Stimulated activated CD4-positive, alpha-beta T cell treated with anti-CD3 and anti-CD28 coated beads, Interleukin-12 subunit alpha, Interleukin-12 subunit beta, amount 100 ng/mL, for 4 hours (primary cell): Measurements from ENCODE around the gene AMZ1.
"Not testable (repeated sequence)": the region's sequence is repeated elsewhere in the genome, so short reads cannot be mapped to it uniquely, and the experiment has no call there.

ENCODE experiments used
- DNase-seq: peaks from one replicate; pipeline ENCODE4 v3.0.0-alpha.2; 2020

AMZ1 gene

DNA sequence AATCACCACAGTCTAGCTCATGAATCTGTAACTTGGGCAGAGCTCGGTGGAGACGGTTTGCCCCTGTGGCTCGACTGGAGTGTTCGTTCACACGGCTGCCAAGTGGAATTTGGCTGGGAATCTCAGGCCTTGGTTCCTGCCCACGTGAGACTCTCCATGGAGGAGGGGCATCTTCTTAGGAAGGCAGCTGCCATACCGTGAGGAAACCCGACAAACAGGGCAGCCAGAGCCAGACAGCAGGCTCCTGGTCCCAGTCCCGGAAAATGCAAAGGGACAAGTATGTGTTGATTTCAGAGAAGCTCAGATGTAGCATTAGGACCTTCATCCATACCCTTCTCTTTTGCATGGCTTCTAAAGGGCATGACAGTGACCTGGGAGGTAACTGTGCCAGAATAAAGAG lies 26.6 kb downstream of the AMZ1 start:
- DNase-seq, result no peak

DNA sequence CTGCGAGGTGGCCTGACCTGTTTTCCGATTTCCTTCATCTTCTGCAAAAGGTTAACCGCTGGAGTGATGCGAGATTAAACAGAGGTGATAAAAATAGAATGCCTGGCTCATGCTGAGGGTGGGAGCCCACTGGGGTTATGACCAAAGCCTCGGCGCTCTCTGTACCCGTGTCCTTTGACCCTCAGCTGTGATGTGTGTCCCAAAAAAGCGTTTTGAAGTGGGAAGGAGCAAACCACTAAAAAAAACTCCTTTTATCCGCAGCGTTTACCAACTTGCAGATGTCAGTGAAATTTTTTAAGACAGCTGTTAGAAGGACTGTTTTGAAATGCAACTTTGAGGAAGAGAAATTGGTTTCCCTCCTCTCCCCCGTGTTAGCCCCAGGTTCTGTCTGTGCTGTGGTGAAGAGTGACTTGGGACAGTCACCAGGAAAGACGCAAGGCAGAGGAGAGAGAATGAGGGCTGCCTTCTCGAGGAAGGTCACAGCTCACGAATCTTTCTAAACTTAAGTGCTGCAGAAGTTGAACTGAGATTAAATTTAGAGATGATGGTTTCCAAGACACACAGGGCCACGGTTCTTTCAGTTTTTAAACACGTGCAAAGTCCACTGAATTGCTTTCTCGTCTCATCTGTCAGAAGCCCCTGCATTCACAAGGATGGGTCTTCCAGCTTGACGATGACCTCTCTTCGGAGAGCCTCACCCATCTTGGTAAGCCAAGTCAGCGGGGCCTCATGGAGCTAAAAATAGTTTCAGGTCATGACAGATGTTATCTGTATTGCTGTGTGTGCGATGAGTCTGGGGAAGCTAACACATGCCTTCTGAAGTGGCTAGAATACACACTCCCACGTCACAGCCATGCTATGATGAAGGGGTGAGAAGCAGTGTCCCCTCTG lies 27.6 kb downstream of the AMZ1 start:
- DNase-seq, result no peak

DNA sequence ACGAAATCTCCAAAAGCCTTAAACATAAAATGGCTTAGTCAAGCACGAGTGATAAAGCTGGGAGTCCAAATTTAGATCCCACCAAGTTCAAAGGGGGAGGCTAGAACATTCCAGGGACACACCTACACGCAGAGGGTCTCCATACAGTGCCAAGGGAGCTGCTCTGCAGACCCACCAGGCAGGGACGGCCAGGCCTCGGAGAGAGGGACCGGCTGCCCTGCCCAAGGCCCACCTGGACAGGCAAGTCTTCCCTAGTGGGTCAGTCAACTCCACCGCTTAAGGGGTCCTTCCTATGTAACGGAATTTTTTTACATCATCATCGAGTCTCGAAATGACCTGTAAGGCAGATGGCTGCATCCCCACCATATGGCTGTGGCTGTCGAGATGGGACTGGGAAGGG lies 28.5 kb downstream of the AMZ1 start:
- DNase-seq, result no peak

DNA sequence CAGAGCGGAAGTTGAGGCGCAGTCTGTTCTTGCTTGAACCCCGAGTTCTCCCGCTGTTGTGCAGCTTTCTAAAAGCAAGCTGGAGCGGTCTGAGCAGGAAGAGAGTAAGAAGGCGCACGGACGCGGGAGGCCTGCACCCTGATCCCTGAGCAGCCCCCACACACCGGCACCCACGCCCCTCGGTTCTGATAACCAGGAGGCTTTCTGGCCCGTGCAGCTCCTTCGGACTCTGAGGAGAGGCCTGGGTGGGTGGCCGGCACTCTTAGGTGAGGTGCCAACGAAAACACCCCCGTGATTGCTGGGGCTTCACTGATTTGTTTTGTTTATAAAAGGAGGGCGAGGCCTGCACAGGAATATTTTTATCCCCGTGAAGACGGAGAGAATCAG lies 28.9 kb downstream of the AMZ1 start:
- no peak for DNase-seq

DNA sequence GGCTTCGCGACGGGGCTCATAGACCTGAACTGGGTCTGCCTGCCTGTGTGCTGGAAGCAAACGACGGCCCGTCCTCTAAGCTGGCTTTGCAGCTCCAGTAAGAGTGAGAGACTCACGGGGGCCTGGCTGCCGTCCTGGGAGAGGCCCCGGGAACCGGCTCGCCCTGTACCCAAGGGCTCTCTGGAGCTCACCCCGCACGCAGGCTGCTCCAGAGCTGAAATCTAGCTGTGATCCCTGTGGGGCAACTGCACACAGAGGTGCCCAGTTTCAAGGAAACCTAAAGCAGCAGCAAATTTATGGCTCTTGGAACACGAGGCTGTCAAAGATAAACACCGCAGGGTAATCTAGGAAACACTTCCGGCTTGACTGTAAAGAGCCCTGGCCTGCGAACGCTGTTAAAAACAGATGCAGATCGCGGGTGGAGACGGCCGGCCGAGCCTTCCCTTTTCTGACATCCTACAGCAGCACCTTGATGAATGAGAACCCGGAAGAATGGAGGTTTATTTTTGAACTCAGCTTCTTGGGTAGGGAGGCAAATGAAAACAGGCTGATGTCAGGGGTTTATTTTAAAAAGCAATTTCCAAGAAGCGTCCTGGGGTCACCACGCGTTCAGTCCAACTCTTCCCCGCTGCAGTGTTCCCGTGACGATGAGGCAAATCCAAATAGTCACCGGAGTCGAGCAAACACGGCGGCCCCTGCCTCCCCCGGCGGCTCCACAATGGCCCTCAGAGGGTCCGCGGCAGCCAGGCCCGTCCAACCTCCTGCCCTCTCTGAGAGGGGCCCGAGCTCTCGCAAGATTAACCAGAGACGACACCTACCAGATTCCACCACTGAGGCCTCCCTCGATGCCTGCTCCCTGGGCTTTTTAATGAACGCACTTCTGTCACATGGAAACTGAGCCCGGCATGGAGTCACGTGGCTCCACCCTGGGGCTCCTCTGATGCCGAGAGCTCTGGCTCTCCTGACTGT lies 29.6 kb downstream of the AMZ1 start:
- DNase-seq, result no peak

DNA sequence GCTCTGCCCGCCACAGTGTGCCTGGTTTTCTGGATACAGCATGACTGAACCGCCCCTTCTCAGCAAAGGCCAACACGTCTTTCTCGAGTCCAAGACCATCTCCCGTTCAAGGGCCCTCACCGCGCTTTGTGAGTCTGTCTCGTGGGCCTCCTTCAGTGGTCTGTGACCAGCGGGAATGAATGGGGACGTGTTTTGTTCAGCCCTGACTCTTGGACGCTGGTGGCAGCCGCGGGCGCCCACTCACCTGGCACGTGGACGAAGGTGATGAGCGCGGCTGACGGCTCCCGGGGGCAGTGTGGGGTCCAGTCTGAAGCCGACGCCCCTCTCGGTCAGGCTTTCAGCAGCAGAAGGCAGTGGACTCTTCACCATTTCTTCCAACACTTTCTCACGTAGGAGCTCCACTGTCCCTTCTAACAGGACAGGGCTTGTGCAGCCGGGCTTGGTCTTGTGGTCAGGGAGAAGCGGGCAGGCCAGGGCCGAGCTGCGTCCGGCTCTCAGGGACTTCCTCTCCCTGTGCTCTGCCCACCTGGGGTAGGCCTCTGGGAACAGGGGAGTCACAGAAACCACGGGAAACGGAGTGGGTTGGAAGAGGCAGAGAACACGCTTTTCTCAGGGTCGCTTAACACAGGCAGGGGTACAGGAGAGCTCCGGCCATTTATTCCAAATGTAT lies 30.4 kb downstream of the AMZ1 start:
- DNase-seq, result no peak

DNA sequence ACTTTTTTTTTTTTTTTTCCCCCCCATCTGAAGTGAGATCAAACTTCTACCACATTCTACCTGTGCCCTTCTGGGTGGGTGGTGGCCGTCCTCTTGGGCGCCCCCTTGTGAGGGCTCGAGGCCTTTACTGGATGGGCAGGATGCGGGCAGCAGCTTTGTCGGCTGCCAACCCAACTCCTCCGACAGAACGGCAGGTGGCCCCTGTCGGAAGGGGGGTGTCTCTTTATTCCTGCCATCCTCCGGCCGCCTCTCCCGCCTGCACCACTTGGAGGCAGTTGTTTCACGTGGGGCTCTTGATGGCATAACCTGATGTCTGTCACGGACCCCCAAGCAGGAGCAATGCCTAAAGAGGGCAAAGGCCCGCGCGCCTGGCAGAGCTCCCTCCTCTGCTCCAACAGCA lies 31.0 kb downstream of the AMZ1 start:
- DNase-seq, result peak; percentile 64

DNA sequence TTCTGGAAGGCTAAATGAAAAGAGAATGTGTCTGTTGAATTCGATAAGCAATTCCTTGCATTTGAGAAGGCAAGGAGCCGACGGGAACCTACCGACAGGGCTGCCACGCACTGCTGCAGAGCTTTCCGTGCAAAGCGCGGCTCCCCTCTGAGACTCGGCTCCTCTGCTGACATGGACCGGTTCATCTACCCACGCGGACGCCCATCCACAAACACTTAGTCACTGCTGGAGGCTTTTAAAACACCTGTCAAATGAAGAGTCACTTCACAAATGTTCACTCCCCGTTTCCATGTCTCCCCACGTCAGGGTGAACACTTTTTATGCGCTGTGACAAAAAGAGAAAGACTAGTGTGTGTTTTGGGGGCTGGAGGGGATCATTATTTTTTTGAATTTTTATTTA lies 32.0 kb downstream of the AMZ1 start:
- no peak for DNase-seq

DNA sequence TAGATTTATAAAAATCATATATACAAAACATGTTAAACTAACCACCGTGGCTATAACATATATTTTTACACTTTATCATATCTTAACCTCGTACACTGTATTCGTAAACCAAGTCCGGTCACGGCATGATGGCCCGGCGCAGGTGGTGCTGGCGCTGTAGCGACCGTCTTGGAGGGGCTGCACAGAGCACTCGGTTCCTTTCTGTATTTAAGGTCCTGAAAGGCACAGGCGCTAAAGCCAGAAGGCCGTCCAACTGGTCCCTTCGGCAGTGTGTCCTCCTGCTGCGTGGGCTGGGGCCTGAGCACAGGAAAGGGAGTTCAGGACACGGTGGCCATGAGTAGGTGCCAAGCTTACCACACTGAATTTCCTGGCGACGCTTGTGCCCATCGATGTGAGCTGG lies 33.8 kb downstream of the AMZ1 start:
- DNase-seq, result no peak

DNA sequence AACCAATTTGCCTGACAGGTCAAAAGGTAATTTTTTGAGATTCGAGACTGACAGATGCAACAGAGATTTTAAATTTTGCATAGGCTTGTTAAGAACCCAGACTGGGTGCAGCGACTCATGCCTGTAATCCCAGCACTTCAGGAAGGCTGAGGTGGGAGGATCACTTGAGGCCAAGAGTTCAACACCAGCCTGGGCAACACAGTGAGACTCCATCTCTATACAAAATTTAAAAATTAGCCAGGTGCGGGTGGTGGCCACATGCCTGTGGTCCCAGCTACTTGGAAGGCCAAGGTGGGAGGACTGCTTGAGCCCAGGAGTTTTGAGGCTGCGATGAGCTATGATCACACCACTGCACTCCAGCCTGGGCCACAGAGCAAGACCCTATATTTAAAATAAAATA lies 34.6 kb downstream of the AMZ1 start:
- DNase-seq, result no peak

DNA sequence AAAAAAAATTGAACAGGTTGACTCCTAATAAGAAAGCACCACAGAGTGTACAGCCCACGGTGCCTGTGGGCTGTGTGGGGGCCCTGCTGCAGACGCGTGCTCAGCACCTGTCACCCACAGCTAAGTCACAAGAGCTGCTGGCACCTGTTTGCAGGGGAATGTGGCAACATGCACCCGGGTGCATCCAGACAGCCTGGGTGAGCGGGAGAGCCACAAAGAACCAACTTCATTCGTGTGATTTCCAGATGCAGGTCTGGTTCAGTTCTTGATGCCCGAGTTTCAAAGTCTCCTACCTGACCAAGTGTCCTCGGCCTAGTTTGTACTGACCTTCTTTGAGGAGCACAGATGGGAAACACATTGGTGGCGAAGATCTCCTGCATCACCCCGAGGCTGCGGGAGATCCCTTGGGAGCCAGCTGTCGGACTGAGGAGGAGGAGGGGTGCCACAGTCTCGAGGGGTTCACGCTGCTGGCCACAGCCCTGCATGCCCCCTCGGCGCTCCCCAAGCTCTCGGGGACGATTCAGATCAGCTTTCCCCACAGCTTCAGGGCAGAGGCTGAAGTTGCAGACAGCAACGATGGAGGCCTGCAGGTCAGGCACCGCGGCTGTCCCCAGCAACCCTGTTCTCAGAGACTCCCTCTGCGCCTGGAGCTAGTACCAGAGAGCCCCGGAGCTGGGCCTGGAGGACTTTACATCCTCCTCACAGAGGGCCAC lies 35.3 kb downstream of the AMZ1 start:
- no peak for DNase-seq

DNA sequence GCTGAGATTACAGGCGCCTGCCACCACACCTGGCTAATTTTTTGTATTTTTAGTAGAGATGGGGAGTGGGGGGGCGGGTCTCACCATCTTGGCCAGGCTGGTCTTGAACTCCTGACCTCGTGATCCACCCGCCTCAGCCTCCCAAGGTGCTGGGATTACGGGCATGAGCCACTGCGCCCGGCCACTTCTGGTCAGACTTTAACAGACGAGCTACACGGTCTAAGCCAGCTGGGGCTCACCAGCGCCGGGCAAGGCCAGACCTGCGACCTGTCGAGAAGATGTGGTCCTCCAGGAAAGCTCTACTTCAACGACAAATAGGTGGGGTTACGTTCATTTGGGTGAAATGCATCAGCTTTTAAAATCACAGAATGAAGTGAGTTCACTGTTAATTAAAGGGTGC lies 36.0 kb downstream of the AMZ1 start:
- not testable (repeated sequence) for DNase-seq

DNA sequence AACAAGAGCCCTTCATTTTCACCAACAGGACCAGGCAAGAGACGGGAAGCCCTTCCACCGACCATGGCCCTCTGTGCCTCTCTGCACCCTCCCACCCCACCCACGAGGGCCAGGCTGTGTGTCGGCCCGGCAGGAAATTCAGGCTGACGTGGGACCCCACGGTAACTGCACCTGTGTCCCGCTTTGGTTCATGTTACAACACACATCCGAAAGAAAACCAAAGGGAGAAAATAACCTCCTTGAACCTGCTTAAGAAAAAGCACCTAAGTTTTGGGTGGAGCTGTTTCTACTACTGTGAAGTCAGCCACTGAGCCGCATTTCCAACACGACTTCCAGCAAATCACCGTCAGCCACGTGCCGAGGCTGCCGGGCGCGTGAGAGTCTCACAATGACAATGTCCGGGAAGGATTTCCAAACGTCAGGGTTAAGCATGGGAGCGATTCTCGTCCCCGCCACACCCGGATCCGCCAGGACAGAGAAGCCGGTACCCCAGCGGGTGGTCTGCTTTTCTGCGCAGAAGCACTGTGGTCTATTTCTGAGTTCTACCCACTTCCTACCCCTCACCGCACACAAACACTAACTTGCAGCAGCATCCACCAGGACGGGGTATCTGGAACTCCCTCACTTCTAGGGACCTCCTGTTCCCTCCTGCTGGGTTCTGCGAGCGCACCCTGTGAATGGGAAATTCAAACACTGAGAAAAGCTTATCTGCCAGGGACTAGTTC lies 36.6 kb downstream of the AMZ1 start:
- DNase-seq, result no peak

DNA sequence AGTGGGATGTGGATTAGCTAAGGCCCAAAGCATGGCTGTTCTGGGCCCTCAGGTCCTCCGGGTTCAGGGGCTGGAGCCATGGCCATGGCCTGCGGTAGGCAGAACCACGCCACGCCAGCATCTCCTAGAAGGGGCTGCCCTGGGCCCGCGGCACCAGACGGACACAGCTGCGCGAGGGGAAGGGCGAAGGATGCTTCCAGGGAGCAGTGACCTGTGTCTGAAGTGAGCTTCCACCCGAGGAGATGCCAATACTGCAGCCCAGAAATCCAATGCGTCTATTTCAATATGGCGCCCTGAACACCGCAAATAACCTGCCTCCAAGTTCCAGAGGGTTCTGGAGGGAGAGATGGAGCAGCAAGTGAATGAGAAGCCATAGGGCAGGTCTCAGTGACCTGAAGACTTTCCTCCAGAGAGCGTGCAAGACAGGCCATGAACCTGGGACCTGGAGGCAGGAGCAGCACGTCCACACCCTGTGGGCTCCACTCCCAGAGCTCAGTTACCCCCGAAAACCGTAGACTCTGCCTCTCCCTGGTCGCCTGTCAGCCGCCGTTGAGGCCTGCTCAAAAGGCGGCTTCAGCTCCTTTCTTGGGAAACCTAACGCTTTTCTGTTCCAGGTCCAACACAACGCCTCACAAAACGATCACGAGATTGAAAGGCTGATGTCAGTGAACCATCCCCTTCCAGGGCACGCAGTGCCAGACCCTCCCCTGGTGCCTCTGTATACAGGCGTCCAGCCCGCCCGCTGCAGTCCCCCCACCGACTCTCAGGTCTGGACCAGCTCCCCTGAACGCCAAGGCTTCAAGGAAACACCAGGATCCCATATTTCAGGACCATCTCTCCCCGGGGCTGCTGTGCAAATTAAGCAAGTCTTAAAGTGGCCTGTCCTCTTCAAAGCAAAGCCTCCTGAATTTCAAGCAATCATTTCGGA lies 37.4 kb downstream of the AMZ1 start:
- no peak for DNase-seq

DNA sequence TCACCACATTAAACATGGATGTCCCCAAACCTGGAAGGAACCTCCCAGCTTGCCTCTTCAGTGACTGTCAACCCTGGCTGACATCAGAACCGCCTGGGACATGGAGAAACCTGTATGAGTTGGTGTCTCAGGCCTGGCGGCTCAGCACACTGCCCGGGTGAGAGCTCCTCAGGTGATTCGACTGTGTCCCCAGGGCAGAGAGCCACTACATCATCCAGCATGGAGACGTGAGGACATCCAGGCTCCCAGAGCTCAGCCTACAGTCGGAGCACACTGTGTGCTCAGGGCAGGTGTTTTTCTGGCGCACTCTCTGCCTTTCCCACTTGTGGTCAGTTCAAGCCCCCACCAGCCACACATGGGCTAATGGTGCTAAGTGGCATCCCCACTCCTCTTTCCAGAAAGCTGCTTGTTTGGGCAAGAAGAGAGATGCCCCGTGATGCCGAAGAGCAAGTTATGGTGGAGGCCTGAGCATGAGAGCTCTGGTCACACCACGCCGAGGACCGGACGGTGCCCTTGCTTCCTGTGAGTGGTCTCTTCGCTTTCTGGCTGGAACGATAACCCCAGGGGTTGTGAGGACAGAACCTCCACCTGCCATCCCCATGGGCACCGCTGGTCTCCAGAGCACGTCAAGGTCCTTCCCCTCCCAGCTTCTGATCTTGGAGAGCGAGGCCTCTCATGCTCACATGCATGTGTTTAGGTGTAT lies 38.5 kb downstream of the AMZ1 start:
- no peak for DNase-seq

DNA sequence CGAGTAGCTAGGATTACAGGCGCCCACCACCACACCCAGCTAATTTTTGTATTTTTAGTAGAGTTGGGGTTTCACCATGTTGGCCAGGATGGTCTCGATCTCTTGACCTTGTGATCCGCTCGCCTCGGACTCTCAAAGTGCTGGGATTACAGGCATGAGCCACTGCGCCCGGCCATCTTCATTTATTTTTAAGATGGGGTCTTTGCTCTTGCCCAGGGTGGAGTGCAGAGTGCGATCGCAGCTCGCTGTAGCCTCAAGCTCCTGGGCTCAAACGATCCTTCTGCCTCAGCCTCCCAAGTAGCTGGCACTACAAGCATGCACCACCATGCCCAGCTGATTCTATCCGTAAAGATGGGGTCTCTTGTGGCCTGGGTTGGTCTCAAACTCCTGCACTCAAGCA lies 39.2 kb downstream of the AMZ1 start:
- DNase-seq, result not testable (repeated sequence)

DNA sequence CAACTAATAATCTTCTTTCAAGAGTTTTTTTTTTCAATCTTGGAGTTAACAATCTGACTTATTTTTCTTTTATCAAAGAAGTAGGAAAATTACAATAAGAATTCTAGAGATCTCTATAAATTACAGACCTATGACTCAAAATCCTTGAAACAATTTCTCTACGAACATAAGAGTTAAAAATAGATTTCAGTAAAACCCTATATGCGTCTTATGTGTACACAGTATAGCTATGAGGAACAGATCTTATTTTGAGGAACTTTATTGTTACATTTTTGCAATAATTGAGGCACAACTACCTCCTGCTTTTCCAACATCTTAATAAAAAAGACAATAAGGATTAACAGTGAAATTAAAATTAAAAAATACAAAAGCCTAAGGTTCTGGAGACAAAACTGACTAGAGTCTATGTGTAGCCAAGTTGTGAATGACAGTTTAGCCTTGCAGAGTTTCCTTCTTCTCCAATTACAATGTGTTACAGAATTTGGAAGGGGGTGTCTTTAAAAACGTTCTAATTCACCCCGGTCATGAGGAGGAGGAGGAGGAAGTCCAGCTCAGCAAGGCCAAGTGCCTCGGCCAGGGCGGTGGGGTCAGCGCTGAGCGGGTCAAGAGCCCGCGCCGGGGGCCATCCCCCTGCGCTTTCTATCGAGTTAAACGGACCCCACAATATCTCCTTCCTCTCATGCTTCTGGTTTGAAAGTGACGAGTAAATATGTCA lies 40.5 kb downstream of the AMZ1 start:
- DNase-seq, result no peak

DNA sequence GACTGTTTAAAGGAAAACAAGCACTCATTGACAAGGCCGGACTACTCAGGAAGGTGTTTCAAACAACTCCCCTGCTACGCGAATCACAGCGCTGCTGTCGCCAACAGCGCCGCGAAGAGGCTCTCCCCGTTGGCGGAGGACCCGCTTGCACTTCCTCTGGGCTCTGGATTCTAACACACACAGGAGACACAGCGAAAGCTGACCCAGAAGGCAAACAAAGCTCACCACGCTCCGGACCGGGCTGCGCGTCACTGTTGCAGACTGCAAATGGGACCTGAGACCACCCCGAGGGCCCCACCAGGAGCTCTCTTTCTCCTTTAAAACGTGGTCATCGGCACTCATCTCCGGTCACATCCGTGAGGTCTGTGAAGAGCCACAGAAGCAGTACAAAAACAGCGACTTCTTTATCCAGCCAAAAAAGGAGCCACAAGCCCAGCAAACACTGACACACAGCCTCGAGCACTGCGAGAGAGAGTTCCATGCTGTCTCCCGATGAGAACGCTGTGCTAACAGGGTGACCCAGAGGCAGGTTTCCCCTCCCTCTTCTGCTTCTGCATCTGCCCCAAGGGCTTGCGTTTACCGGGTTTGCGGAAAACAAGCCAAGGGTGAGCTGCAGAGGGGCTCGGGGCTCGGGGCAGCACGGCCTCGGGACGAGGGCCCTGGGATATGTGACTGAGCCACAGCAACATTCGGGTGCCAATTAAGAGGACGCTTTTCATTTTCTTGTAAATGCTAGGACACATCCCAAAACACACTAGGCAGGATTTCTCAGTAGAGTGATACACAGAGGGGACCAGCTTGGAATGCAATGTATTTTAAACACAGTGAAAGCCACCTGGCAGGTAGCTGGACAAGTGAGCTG lies 41.3 kb downstream of the AMZ1 start:
- DNase-seq, result no peak
